NT2/D1 (cell line): ENCODE data around the gene ABHD18.
"Not testable (repeated sequence)": the region's sequence is repeated elsewhere in the genome, so short reads cannot be mapped to it uniquely, and the experiment has no call there.

Experiments used
- DNase-seq: peaks from one replicate; pipeline ENCODE4 v3.0.0-alpha.2; 2011; ENCODE audit warnings: low read depth, low spot score
- H3K27me3 ChIP-seq: 2 replicates; pipeline ENCODE4 v1.6.0; 2011; ENCODE audit warnings: mild to moderate bottlenecking; ENCODE audit not compliant: insufficient read length, insufficient read depth
- H3K36me3 ChIP-seq: 2 replicates; pipeline ENCODE4 v1.6.1; 2011; ENCODE audit warnings: mild to moderate bottlenecking, low read length, mixed read lengths; ENCODE audit not compliant: insufficient read depth, insufficient read length
- H3K4me1 ChIP-seq: 2 replicates; pipeline ENCODE4 v1.5.1; 2011; ENCODE audit not compliant: insufficient read depth, insufficient read length
- H3K4me3 ChIP-seq: 2 replicates; pipeline ENCODE4 v1.5.1; 2011; ENCODE audit warnings: low read depth; ENCODE audit not compliant: insufficient read length
- H3K9ac ChIP-seq: 2 replicates; pipeline ENCODE4 v1.6.0; 2011; ENCODE audit warnings: low read depth; ENCODE audit not compliant: insufficient read length
- H3K9me3 ChIP-seq: 2 replicates; pipeline ENCODE4 v1.5.1; 2011; ENCODE audit warnings: mild to moderate bottlenecking, low read length; ENCODE audit not compliant: insufficient read depth
- SUZ12 ChIP-seq: IDR thresholded peaks from 2 replicates; pipeline ENCODE4 v1.6.1; 2011; ENCODE audit not compliant: insufficient read length, insufficient read depth; ENCODE audit errors: extremely low read depth
- YY1 ChIP-seq: IDR thresholded peaks from 2 replicates; pipeline ENCODE4 v1.6.1; 2011; ENCODE audit not compliant: insufficient read length, insufficient read depth
- ZNF274 ChIP-seq: IDR thresholded peaks from 2 replicates; pipeline ENCODE4 v1.6.1; 2011; ENCODE audit warnings: mild to moderate bottlenecking, low read depth, low read length

Gene ABHD18

GRCh38 chr4:128056396-128056795 lies 91.2 kb downstream of the ABHD18 start:
- DNase-seq = no peak
- TF ChIP-seq SUZ12 (no peak), YY1 (no peak), ZNF274 (no peak)
- Histone ChIP-seq H3K9ac (no peak overlapping the region), H3K4me1 (no peaks in the 10 kb centered on the region), H3K36me3 (no peaks in the 10 kb centered on the region), H3K27me3 (no peaks in the 10 kb centered on the region), H3K9me3 (no peaks in the 10 kb centered on the region), H3K4me3 (no peak overlapping the region)

- DNase-seq = no peak
- Histone ChIP-seq H3K36me3 (no peaks in the 10 kb centered on the region), H3K9ac (peak overlapping the region; percentile 80), H3K4me1 (no peaks in the 10 kb centered on the region), H3K9me3 (no peaks in the 10 kb centered on the region), H3K4me3 (peak overlapping the region; percentile 67), H3K27me3 (no peaks in the 10 kb centered on the region)
- TF ChIP-seq SUZ12 (no peak), YY1 (no peak), ZNF274 (no peak)
Observed at GRCh38 chr4:128060121-128060698, 95.0 kb downstream of the ABHD18 start.

- Histone ChIP-seq H3K9me3 (no peaks in the 10 kb centered on the region), H3K4me3 (peak within 1 kb of the TSS; percentile 67), H3K4me1 (no peaks in the 10 kb centered on the region)
Observed at GRCh38 chr4:128060699-128061565, 95.7 kb downstream of the ABHD18 start, which contains the start of gene LARP1B. Gene LARP1B, plus strand, starts transcription at chr4:128061312. Its CDS starts 13,640 bp downstream, at chr4:128074952.

GRCh38 chr4:128061566-128062536 lies 96.6 kb downstream of the ABHD18 start:
- no peaks in the 10 kb centered on the region for H3K27me3 ChIP-seq
- peak overlapping the region; percentile 67 for H3K4me3 ChIP-seq
- no peaks in the 10 kb centered on the region for H3K9me3 ChIP-seq
- no peaks in the 10 kb centered on the region for H3K4me1 ChIP-seq
- peak; percentile 18 for DNase-seq
- no peaks in the 10 kb centered on the region for H3K36me3 ChIP-seq
- peak overlapping the region; percentile 80 for H3K9ac ChIP-seq
- TF ChIP-seq YY1 = no peak
- no peak for TF ChIP-seq ZNF274
- no peak for TF ChIP-seq SUZ12

More at GRCh38 chr4:128060699-128061565, 95.7 kb downstream of the ABHD18 start, which contains the start of gene LARP1B:
- no peaks in the 10 kb centered on the region for H3K36me3 ChIP-seq
- H3K27me3 ChIP-seq = no peaks in the 10 kb centered on the region
- TF ChIP-seq SUZ12 (no peak), YY1 (no peak), ZNF274 (no peak)
- peak; percentile 81 for DNase-seq
- H3K9ac ChIP-seq = peak within 1 kb of the TSS; percentile 80

- H3K4me1 ChIP-seq, H3K36me3 ChIP-seq, H3K4me3 ChIP-seq, H3K9me3 ChIP-seq, DNase-seq, H3K9ac ChIP-seq, H3K27me3 ChIP-seq: not testable (repeated sequence)
Observed at GRCh38 chr4:128066453-128066820, 101.2 kb downstream of the ABHD18 start.

GRCh38 chr4:128068918-128069317 lies 103.7 kb downstream of the ABHD18 start:
- no peak overlapping the region for H3K4me3 ChIP-seq
- H3K36me3 ChIP-seq = no peaks in the 10 kb centered on the region
- no peaks in the 10 kb centered on the region for H3K9me3 ChIP-seq
- DNase-seq = no peak
- TF ChIP-seq YY1 (no peak), ZNF274 (no peak), SUZ12 (no peak)
- no peaks in the 10 kb centered on the region for H3K4me1 ChIP-seq
- H3K9ac ChIP-seq = no peak overlapping the region
- H3K27me3 ChIP-seq = no peaks in the 10 kb centered on the region
